D721Med (cell line): Measurements from ENCODE around the gene MYH11.
"Not testable (repeated sequence)": the region's sequence is repeated elsewhere in the genome, so short reads cannot be mapped to it uniquely, and the experiment has no call there.

Source experiments
- DNase-seq: peaks from one replicate; pipeline ENCODE4 v3.0.0; 2011; ENCODE audit warnings: low spot score; ENCODE audit not compliant: insufficient read length
- FAIRE-seq: peaks from 2 replicates; lab custom pipeline; 2011; peaks lifted over from hg19 to GRCh38; lab: Jason Lieb, UNC
- TF ChIP-seq, protein P1 (sequence below): IDR thresholded peaks from 2 replicates; pipeline ENCODE4 v1.5.1; 2012; ENCODE audit warnings: mild to moderate bottlenecking, control low read depth; ENCODE audit not compliant: insufficient read depth; ENCODE audit errors: missing control alignments

Gene MYH11

DNA sequence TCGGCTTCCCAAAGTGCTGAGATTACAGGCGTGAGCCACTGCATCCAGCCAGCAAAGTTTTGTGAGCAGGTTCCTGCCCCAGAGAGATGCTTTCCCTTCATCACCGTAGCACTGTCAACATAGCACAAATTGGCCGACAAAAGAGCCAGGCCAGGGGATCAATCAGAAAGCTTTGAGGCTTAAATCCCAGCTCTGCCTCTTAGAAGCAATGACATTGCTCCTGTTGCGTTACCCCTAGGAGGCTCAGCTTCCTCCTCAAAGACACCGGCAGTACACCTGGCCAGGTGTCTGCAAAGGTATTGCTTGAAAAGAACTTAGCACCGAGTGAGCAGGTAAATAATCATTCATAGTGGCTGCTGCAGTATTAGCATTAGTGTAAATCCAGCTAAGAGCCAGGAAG is 120.3 kb downstream of the MYH11 start:
- TF ChIP-seq, protein P1, sequence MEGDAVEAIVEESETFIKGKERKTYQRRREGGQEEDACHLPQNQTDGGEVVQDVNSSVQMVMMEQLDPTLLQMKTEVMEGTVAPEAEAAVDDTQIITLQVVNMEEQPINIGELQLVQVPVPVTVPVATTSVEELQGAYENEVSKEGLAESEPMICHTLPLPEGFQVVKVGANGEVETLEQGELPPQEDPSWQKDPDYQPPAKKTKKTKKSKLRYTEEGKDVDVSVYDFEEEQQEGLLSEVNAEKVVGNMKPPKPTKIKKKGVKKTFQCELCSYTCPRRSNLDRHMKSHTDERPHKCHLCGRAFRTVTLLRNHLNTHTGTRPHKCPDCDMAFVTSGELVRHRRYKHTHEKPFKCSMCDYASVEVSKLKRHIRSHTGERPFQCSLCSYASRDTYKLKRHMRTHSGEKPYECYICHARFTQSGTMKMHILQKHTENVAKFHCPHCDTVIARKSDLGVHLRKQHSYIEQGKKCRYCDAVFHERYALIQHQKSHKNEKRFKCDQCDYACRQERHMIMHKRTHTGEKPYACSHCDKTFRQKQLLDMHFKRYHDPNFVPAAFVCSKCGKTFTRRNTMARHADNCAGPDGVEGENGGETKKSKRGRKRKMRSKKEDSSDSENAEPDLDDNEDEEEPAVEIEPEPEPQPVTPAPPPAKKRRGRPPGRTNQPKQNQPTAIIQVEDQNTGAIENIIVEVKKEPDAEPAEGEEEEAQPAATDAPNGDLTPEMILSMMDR, result no peak
- DNase-seq, result no peak
- FAIRE-seq, result no peak

DNA sequence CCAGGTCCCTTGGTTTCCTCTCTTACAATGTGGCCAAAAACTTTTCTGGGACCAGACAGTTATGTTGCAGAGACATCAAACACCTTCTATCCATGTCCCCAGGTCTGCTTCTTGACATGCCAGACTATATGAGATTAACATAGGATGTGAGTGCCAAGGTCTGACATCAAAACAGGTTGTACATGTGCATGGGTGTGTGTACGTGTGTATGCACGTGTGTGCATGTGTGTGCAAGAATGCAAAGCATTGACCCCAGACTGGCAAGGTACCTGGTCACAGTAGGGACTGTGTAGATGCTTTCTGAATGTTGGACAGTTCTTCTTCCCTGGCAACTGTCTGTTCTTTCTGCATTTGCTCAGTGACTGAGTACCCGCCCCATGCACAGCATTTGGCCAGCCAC is 121.2 kb downstream of the MYH11 start:
- no peak for FAIRE-seq
- TF ChIP-seq, protein P1, result no peak
- DNase-seq, result no peak

DNA sequence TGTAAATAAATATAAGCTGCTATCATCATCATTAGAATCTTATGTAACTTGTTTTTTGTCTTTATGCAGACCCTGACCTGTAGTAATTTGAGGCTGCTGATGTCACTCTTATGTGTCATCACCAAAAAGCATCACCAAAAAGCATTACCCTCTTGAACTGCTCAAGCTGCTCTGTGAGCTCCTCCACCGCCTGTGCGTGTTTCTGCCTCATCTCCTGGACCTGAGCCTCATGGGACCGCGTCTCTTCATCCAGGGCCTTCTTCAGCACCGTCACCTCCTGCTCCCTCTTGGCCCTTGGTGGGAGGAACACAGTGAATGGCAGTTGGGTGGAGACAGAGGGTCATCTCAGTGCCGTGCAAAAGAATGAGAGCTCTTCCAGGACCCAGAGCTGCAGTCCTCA is 124.4 kb downstream of the MYH11 start:
- TF ChIP-seq, protein P1, result no peak
- no peak for DNase-seq
- FAIRE-seq, result no peak

DNA sequence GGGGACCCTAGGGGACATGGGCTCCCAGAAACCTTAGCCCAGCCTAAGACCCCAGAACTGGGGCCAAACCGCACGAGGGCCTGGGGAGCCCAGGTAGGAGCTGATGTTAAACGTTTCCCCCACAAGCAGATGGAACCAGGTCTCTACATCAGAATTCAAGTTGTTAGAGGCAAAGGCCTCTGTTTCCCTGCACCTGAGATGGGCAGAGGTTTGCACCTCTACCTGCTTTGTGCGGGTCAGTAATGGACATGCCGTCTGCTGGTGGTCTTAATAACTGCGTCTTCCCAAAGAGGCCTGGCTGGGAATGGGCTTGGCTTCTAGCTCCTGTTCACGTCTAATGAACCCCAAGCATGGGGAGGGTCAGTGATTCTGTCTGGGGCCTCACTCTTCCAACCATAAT is 127.7 kb downstream of the MYH11 start:
- TF ChIP-seq, protein P1, result no peak
- DNase-seq (no peak), FAIRE-seq (no peak)

DNA sequence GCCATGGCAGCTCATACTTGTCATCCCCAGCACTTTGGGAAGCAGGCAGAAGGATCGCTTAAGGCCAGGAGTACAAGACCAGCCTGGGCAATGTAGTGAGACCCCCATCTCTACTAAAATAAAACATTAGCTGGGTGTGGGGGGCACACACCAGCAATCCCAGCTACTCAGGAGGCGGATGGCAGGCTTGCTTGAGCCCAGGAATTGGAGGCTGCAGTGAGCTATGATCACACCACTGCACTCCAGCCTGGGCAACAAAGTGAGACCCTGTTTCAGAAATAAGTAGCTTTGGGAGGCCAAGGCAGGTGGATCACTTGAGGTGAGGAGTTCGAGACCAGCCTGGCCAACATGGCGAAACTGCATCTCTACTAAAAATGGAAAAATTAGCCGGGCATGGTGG is 129.1 kb downstream of the MYH11 start:
- not testable (repeated sequence) for FAIRE-seq, DNase-seq

DNA sequence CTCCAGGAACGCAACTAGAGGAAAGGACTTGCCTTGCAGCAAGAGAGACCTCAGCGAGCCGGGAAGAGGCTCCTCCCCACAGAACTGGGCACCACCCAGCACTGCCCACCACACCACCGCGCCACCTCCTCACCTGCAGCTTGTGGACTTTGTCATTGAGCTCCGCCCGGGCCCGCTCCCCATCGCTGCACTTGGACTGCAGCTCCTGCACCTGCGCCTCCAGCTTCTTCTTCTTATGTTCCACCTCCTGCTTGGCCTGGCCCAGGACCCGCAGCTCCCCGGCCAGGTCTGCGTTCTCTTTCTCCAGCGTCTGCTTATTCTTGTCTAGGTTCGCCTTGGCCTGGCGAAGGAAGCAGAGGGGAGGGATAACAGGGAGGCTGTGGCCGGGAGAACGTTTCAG is 130.1 kb downstream of the MYH11 start:
- FAIRE-seq (no peak), DNase-seq (no peak)
- TF ChIP-seq, protein P1, result no peak

DNA sequence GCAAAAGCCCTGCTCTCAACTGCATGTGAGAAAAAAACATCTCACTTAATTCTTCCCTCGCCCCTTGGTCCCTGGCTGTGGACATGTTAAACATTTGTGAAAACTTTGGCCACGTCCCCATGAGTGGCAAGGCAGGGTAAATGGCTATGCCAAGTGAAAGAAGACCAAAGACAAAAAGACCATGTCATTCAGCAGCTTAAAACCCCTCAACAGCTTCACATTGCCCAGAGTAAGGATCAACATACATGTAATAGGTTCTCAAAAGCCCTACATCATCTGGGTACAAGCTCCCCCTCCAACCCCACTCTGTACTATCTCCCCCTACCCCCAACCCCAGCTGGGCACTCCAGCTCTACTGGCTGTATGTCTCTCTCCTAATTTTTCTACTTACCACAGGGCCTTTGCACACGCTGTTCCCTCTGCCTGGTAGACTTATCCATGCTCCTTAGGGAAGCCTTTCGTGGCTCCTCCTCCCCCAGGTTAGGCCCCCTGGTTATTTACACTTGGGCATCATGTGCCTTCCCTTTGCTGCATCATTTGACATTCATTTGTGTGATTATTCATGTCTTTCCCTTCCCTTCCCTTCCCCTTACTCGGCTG is 131.1 kb downstream of the MYH11 start:
- FAIRE-seq (no peak), DNase-seq (no peak)
- TF ChIP-seq, protein P1, result no peak

DNA sequence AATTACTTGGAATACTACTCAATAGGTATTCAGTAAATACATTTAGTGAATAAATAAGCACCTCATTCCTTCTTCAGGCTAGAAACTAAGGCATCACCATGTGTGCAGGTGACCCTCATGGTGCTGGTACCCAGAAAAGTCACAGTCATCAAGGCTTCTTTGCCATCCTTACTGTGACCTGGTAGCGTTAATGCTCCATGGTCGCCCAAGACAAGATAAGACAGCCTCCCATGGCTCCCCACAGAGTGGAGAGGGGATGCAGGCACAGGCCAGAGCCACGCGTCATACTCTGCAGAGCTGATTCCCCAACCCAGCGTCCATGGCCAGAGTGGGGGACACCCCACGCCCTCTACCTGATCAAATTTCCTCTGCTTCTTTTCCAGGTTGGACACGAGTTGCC is 133.0 kb downstream of the MYH11 start:
- TF ChIP-seq, protein P1, result no peak
- no peak for FAIRE-seq
- no peak for DNase-seq
